KMS-11 (cell line): Measurements from ENCODE around the gene ATP9B.

Experiments used
- H2AFZ ChIP-seq: fragments of 200-600 bp; sonication (generic); 2 replicates; pipeline ENCODE4 v1.6.1; 2016; ENCODE audit warnings: antibody characterized with exemption, mixed run types, low read depth
- H3K27ac ChIP-seq: fragments of 200-600 bp; sonication (generic); 2 replicates; pipeline ENCODE4 v1.6.1; 2016; ENCODE audit warnings: mild to moderate bottlenecking, mixed run types
- H3K27me3 ChIP-seq: fragments of 200-600 bp; sonication (generic); 2 replicates; pipeline ENCODE4 v1.6.1; 2017; ENCODE audit warnings: mild to moderate bottlenecking, low read depth, mixed run types, moderate library complexity; ENCODE audit not compliant: insufficient read depth
- H3K36me3 ChIP-seq: fragments of 200-600 bp; sonication (generic); 2 replicates; pipeline ENCODE4 v1.6.1; 2017; ENCODE audit warnings: mild to moderate bottlenecking, mixed run types; ENCODE audit not compliant: insufficient read depth
- H3K4me1 ChIP-seq: fragments of 200-600 bp; sonication (generic); 2 replicates; pipeline ENCODE4 v1.6.1; 2016; ENCODE audit warnings: mild to moderate bottlenecking, low read depth, mixed run types; ENCODE audit not compliant: poor library complexity, severe bottlenecking
- H3K4me2 ChIP-seq: fragments of 200-600 bp; sonication (generic); 2 replicates; pipeline ENCODE4 v1.7.0; 2016; ENCODE audit warnings: mild to moderate bottlenecking, mixed run types
- H3K4me3 ChIP-seq: fragments of 200-600 bp; sonication (generic); IDR thresholded peaks from 2 replicates; pipeline ENCODE4 v1.6.1; 2017; ENCODE audit warnings: low read depth, low read length, mixed read lengths; ENCODE audit not compliant: insufficient read depth
- H3K79me2 ChIP-seq: fragments of 200-600 bp; sonication (generic); 2 replicates; pipeline ENCODE4 v1.6.1; 2016; ENCODE audit warnings: low read depth, mixed run types; ENCODE audit not compliant: insufficient read depth
- H3K9ac ChIP-seq: fragments of 200-600 bp; sonication (generic); 2 replicates; pipeline ENCODE4 v1.6.1; 2016; ENCODE audit warnings: mild to moderate bottlenecking, mixed run types
- H4K20me1 ChIP-seq: fragments of 200-600 bp; sonication (generic); 2 replicates; pipeline ENCODE4 v1.6.1; 2016; ENCODE audit warnings: mild to moderate bottlenecking, mixed run types; ENCODE audit not compliant: insufficient read depth
- CTCF ChIP-seq: fragments of 200-600 bp; sonication (generic); conservative IDR thresholded peaks from 2 replicates; pipeline ENCODE4 v1.6.1; 2017; ENCODE audit warnings: low read depth, mild to moderate bottlenecking, antibody characterized with exemption, low read length, moderate library complexity, mixed read lengths

Gene ATP9B

DNA sequence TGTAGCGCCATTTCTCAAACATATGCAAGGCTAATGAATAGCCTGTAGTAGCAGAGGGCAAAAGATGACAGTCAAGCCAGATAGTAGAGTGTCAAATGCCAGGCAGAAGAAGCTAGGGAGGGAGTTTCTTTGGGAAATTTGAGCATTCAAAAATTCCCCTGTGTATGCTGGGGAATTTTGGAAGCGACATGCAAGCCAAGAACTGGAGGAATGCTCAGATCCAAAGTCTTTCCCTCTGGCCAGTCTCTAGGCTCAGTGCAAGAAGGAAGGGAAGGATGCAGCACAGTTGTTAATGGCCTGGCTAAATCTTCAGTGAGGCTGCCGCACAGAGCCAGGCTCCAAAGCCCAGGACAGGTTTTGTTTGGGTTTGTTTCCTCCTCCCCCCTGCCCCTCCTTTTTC, 59.9 kb downstream of the ATP9B start:
- H3K27ac ChIP-seq: no peak overlapping the region
- TF ChIP-seq CTCF: no peak
- H3K79me2 ChIP-seq: no peaks in the 10 kb centered on the region
- H3K36me3 ChIP-seq: no peaks in the 10 kb centered on the region
- H3K9ac ChIP-seq: no peak overlapping the region
- no peaks in the 10 kb centered on the region for H3K27me3 ChIP-seq
- H4K20me1 ChIP-seq: no peaks in the 10 kb centered on the region
- H3K4me1 ChIP-seq: no peaks in the 10 kb centered on the region
- no peak overlapping the region for H2AFZ ChIP-seq
- H3K4me3 ChIP-seq: no peak overlapping the region
- H3K4me2 ChIP-seq: no peak overlapping the region

DNA sequence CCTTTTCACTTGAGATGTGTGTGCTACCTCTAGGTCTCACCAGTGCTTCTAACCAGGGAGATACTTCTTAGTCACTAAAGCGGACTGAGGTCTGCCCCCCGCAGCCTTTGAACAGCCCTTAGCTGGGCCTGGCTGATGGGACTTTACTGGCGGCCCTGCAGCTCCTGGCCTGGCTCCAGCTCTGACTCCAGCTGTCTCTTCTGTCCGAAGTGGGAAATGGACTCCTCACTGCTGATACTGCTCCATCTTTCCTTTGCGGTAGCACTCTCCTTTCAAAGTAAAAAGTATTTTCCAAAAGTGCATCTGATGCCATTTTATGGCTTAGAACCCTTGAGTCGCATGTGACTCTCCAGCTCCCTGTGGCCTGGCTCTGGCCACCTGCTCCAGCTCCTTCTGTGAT, 64.5 kb downstream of the ATP9B start:
- no peak overlapping the region for H2AFZ ChIP-seq
- no peak overlapping the region for H3K9ac ChIP-seq
- H3K4me2 ChIP-seq: no peak overlapping the region
- H3K27ac ChIP-seq: no peak overlapping the region
- H4K20me1 ChIP-seq: no peaks in the 10 kb centered on the region
- H3K36me3 ChIP-seq: no peaks in the 10 kb centered on the region
- H3K27me3 ChIP-seq: no peaks in the 10 kb centered on the region
- no peak overlapping the region for H3K4me3 ChIP-seq
- no peaks in the 10 kb centered on the region for H3K79me2 ChIP-seq
- no peak for TF ChIP-seq CTCF
- no peaks in the 10 kb centered on the region for H3K4me1 ChIP-seq

DNA sequence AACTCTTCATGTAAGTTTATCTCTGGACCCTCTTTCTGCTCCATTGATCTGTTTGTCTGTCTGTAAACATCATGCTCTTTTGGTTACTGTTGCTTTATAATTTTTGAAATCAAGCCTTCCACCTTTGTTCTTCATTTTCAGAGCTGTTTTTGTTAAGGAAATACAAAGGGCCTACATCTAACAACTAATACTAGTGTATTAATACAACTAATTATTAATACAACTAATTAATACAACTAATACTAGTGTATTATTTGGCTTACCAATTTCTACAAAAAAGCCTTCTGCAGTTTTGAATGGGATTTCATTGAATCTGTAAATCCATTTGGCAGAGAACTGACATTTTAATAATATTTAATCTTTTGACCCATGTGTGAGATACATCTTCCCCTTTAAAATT, 66.7 kb downstream of the ATP9B start:
- Histone ChIP-seq H3K4me2 (no peak overlapping the region), H3K4me3 (no peak overlapping the region), H3K27me3 (no peaks in the 10 kb centered on the region), H3K79me2 (no peaks in the 10 kb centered on the region), H3K27ac (no peak overlapping the region), H4K20me1 (no peaks in the 10 kb centered on the region), H3K9ac (no peak overlapping the region), H2AFZ (no peak overlapping the region), H3K36me3 (no peaks in the 10 kb centered on the region), H3K4me1 (no peaks in the 10 kb centered on the region)
- no peak for TF ChIP-seq CTCF

- Histone ChIP-seq H4K20me1 (no peaks in the 10 kb centered on the region), H3K79me2 (no peaks in the 10 kb centered on the region), H3K9ac (no peak overlapping the region), H3K27me3 (no peaks in the 10 kb centered on the region), H3K4me1 (no peaks in the 10 kb centered on the region), H3K27ac (no peak overlapping the region), H3K36me3 (no peaks in the 10 kb centered on the region), H3K4me2 (no peak overlapping the region), H3K4me3 (no peak overlapping the region), H2AFZ (no peak overlapping the region)
- no peak for TF ChIP-seq CTCF
Observed at GRCh38 chr18:79136742-79137141, 67.5 kb downstream of the ATP9B start.

DNA sequence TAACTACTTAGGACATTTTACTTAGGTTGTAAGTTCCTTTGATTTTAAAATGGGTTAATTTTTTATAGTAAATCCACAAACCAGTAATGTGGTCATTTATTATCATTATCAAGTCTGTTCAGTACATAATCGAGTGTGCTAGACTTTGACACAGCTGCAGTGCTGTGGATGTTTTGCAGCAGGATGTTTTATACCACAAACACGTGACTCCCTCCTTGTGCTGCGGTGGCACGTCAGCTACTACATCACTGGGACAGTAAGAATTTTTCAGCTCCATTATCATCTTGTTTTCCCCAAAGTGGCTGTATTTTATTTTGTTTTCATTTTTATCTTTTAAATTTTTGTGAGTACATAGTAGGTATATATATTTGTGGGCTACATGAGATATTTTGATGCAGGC, 70.0 kb downstream of the ATP9B start:
- H3K36me3 ChIP-seq: no peaks in the 10 kb centered on the region
- no peak overlapping the region for H2AFZ ChIP-seq
- TF ChIP-seq CTCF: no peak
- no peak overlapping the region for H3K4me2 ChIP-seq
- H4K20me1 ChIP-seq: no peaks in the 10 kb centered on the region
- H3K79me2 ChIP-seq: no peaks in the 10 kb centered on the region
- H3K4me3 ChIP-seq: no peak overlapping the region
- no peaks in the 10 kb centered on the region for H3K27me3 ChIP-seq
- no peak overlapping the region for H3K9ac ChIP-seq
- H3K27ac ChIP-seq: no peak overlapping the region
- no peaks in the 10 kb centered on the region for H3K4me1 ChIP-seq
